HG03175 (cell line): ENCODE measurements around the gene ERG.

ENCODE experiments used
- ATAC-seq: cut with Tn5 transposase; IDR thresholded peaks from one replicate; pipeline ENCODE4 v1.9.1; 2021; ENCODE audit warnings: mild to moderate bottlenecking, moderate library complexity; ENCODE audit not compliant: unreplicated experiment

ERG gene

GRCh38 chr21:38475519-38475918, 22.8 kb downstream of the ERG start:
- no peak for ATAC-seq

GRCh38 chr21:38474796-38475195, 23.5 kb downstream of the ERG start:
- no peak for ATAC-seq

GRCh38 chr21:38474124-38474523, 24.2 kb downstream of the ERG start:
- no peak for ATAC-seq

GRCh38 chr21:38472412-38473108, 25.7 kb downstream of the ERG start:
- no peak for ATAC-seq

GRCh38 chr21:38471766-38472165, 26.5 kb downstream of the ERG start:
- no peak for ATAC-seq

GRCh38 chr21:38470755-38471154, 27.5 kb downstream of the ERG start:
- ATAC-seq = no peak

- ATAC-seq = no peak
Measured at GRCh38 chr21:38469642-38470041, 28.6 kb downstream of the ERG start.

- no peak for ATAC-seq
Measured at GRCh38 chr21:38468989-38469388, 29.3 kb downstream of the ERG start.

- ATAC-seq = no peak
Measured at GRCh38 chr21:38467911-38468310, 30.4 kb downstream of the ERG start.

GRCh38 chr21:38467374-38467773, 30.9 kb downstream of the ERG start:
- no peak for ATAC-seq

- ATAC-seq = no peak
Measured at GRCh38 chr21:38460171-38460742, 38.0 kb downstream of the ERG start.

- no peak for ATAC-seq
Measured at GRCh38 chr21:38459490-38459889, 38.8 kb downstream of the ERG start.

GRCh38 chr21:38455403-38455802, 42.9 kb downstream of the ERG start:
- no peak for ATAC-seq

- ATAC-seq = no peak
Measured at GRCh38 chr21:38454702-38455101, 43.6 kb downstream of the ERG start.

GRCh38 chr21:38454161-38454560, 44.1 kb downstream of the ERG start:
- no peak for ATAC-seq

GRCh38 chr21:38448671-38449385, 49.4 kb downstream of the ERG start:
- no peak for ATAC-seq

- ATAC-seq = no peak
Measured at GRCh38 chr21:38447611-38448010, 50.7 kb downstream of the ERG start.

- ATAC-seq = no peak
Measured at GRCh38 chr21:38444691-38445090, 53.6 kb downstream of the ERG start.

- no peak for ATAC-seq
Measured at GRCh38 chr21:38443110-38443509, 55.2 kb downstream of the ERG start.

GRCh38 chr21:38441153-38441552, 57.1 kb downstream of the ERG start:
- no peak for ATAC-seq

GRCh38 chr21:38440746-38441145, 57.5 kb downstream of the ERG start:
- no peak for ATAC-seq

GRCh38 chr21:38439957-38440356, 58.3 kb downstream of the ERG start:
- no peak for ATAC-seq
